SU-DHL-6 (cell line): Measurements from ENCODE around the gene CNTNAP4.

Source experiments
- EZH2phosphoT487 ChIP-seq: fragments of 200-600 bp; sonication (generic), shearing (Covaris generic); conservative IDR thresholded peaks from 2 replicates; pipeline ENCODE4 v1.6.1; 2018; ENCODE audit warnings: mild to moderate bottlenecking, antibody characterized with exemption, low read length, moderate library complexity, mixed read lengths
- TF ChIP-seq, protein P1 (sequence below): fragments of 200-600 bp; sonication (generic); IDR thresholded peaks from one replicate; pipeline ENCODE4 v1.5.1; 2017; ENCODE audit warnings: antibody characterized with exemption, mild to moderate bottlenecking, low read length, moderate library complexity; ENCODE audit not compliant: insufficient read depth, poor library complexity, severe bottlenecking

DNA sequence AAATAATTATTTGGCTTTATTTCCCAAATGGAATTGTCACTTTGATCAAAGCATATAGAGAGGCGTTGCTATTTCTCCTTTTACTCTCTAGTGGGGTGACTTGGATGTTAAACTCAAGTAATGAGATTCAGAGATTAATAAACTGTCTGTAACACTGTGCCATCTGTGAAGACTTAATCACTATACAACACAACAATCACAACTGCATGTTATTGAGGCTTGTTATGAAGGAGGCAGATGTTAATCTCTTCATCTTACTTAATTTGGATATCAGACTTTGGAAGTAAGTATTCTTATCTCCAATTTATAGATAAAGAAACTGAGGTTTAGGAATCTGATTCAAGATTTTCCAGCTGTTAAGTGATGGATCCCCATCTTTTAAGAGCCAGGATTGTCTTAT lies 132.5 kb downstream of the CNTNAP4 start:
- TF ChIP-seq, protein P1, sequence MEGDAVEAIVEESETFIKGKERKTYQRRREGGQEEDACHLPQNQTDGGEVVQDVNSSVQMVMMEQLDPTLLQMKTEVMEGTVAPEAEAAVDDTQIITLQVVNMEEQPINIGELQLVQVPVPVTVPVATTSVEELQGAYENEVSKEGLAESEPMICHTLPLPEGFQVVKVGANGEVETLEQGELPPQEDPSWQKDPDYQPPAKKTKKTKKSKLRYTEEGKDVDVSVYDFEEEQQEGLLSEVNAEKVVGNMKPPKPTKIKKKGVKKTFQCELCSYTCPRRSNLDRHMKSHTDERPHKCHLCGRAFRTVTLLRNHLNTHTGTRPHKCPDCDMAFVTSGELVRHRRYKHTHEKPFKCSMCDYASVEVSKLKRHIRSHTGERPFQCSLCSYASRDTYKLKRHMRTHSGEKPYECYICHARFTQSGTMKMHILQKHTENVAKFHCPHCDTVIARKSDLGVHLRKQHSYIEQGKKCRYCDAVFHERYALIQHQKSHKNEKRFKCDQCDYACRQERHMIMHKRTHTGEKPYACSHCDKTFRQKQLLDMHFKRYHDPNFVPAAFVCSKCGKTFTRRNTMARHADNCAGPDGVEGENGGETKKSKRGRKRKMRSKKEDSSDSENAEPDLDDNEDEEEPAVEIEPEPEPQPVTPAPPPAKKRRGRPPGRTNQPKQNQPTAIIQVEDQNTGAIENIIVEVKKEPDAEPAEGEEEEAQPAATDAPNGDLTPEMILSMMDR = no peak
- no peak for TF ChIP-seq EZH2phosphoT487
